Liver (tissue), 3 donors: ENCODE data around the gene CEACAM1.

Experiments used
- CTCF ChIP-seq: fragments of 150-350 bp; IDR thresholded peaks from 2 replicates; pipeline ENCODE4 v1.5.1; 2017; ENCODE audit warnings: improper control_type of control experiment, low read depth, low read length; ENCODE audit not compliant: missing input control
- SP1 ChIP-seq: IDR thresholded peaks from 2 replicates; pipeline ENCODE4 v1.6.1; 2018; ENCODE audit warnings: antibody characterized with exemption, mild to moderate bottlenecking
- donor health status: healthy.
- donor health status: healthy.

DNA sequence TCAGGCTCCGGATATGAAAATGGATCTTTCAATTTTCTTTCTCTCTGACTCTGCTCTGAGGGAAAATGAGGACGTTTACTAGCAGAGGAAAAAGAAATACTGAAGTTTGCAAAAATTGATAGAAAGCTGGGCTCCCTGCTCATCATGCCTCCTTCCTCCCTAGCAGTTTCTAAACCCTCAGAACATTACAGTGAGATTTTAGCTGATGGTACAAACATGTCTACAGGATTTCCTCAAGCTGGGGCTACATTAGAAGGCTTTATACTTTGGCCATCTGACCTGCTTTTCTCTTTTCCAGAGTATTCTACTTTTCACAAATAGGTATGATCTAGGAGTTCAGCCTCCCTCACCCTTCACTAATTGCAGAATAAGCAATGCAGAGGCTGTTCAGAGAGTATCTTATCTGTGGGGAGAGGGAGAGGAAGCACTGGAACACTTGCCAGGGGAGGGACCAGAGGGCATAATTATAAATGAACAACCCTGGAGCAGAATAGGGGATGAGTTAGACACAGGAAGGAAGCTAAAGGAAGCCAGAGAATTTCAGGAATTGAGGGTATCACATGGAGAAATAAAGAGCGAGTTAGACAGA is 30.0 kb downstream of the CEACAM1 start:
- TF ChIP-seq SP1 (no peak), CTCF (no peak)
